Thyroid gland (tissue), 4 donors: ENCODE results near the gene IRX6.

Experiments used
- CTCF ChIP-seq, 6 experiments: fragments of 200-600 bp in 3 of 6; fragments of 450-650 bp in 3 of 6; sonication (generic) in 3 of 6; IDR thresholded peaks; one replicate each; pipeline ENCODE4 v1.5.1; 2016 to 2019; ENCODE audit warnings: antibody characterized with exemption in 6 of 6, mild to moderate bottlenecking in 2 of 6, inconsistent platforms in 1 of 6, moderate library complexity in 1 of 6
- POLR2A ChIP-seq, 2 donors: fragments of 450-650 bp; IDR thresholded peaks; one replicate each; pipeline ENCODE4 v1.6.1; 2017; ENCODE audit warnings: antibody characterized with exemption in 2 of 2, mild to moderate bottlenecking in 2 of 2, moderate library complexity in 1 of 2

GRCh38 chr16:55379876-55380390, 55.9 kb downstream of the IRX6 start:
- TF ChIP-seq CTCF (IDR thresholded peaks at IDR 0.05) (no peak), POLR2A (IDR thresholded peaks at IDR 0.05) (no peak)
